ENCODE measurements around the gene CPA4.

DNA sequence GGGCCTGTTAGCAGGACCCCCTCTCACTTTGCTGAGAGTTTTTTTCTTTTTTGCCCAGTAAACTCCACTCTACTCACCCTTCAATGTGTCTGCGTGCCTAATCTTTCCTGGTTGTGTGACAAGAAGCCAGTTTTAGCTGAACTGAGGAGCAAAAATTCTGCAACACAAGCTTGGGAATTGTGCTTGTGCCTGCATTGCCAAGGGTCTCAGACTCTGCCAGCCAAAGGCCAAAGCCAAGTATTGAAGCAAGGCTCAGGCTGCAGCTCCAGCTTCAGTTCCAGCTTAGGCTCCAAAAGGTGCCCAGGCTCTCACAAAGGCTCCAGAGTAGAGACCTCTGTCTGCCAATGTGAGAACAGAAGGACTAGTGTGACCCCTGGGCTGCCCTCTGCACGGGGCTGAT is 30.5 kb upstream of the CPA4 start:
- TF ChIP-seq, protein P1, sequence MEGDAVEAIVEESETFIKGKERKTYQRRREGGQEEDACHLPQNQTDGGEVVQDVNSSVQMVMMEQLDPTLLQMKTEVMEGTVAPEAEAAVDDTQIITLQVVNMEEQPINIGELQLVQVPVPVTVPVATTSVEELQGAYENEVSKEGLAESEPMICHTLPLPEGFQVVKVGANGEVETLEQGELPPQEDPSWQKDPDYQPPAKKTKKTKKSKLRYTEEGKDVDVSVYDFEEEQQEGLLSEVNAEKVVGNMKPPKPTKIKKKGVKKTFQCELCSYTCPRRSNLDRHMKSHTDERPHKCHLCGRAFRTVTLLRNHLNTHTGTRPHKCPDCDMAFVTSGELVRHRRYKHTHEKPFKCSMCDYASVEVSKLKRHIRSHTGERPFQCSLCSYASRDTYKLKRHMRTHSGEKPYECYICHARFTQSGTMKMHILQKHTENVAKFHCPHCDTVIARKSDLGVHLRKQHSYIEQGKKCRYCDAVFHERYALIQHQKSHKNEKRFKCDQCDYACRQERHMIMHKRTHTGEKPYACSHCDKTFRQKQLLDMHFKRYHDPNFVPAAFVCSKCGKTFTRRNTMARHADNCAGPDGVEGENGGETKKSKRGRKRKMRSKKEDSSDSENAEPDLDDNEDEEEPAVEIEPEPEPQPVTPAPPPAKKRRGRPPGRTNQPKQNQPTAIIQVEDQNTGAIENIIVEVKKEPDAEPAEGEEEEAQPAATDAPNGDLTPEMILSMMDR (IDR thresholded peaks at IDR 0.05): no peak
- no peak for TF ChIP-seq POLR2A (IDR thresholded peaks at IDR 0.05)
